Peyer's patch (tissue), 4 donors: Measurements from ENCODE around the gene RNF6.

Experiments used
- POLR2A ChIP-seq, 2 donors: fragments of 450-650 bp; IDR thresholded peaks; one replicate each; pipeline ENCODE4 v1.5.1; 2017; ENCODE audit warnings: antibody characterized with exemption in 2 of 2, mild to moderate bottlenecking in 2 of 2, moderate library complexity in 2 of 2
- TF ChIP-seq, protein P1 (sequence below), 6 experiments: fragments of 450-650 bp in 4 of 6; fragments of 200-600 bp in 2 of 6; sonication (generic) in 1 of 6; IDR thresholded peaks; one replicate each; pipeline ENCODE4 v1.5.1; 2017 to 2019; ENCODE audit warnings: antibody characterized with exemption in 6 of 6, mild to moderate bottlenecking in 3 of 6, moderate library complexity in 1 of 6

DNA sequence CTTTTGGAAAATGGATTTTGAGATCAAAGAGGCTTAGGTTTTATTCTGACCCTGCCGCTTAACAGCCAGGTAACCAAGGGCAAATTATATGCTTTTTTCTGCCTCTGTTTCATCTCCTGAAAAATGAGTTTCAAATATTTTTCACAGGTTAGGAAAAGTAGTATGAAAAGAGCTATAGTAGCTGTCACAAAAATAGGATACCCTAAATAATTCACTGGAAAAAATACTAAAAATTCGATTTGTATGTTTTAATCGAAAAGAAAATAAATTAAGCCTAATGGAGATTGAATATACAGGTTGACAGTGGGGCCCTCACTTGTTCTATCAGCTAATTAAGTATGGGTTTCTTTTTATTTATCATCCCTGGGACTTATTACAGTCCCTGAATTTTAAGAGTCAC, 58.3 kb downstream of the RNF6 start:
- TF ChIP-seq, protein P1, sequence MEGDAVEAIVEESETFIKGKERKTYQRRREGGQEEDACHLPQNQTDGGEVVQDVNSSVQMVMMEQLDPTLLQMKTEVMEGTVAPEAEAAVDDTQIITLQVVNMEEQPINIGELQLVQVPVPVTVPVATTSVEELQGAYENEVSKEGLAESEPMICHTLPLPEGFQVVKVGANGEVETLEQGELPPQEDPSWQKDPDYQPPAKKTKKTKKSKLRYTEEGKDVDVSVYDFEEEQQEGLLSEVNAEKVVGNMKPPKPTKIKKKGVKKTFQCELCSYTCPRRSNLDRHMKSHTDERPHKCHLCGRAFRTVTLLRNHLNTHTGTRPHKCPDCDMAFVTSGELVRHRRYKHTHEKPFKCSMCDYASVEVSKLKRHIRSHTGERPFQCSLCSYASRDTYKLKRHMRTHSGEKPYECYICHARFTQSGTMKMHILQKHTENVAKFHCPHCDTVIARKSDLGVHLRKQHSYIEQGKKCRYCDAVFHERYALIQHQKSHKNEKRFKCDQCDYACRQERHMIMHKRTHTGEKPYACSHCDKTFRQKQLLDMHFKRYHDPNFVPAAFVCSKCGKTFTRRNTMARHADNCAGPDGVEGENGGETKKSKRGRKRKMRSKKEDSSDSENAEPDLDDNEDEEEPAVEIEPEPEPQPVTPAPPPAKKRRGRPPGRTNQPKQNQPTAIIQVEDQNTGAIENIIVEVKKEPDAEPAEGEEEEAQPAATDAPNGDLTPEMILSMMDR (IDR thresholded peaks at IDR 0.05), result no peak
- no peak for TF ChIP-seq POLR2A (IDR thresholded peaks at IDR 0.05)
